Skeletal muscle cell (primary cell): ENCODE results near the gene WRAP73.

Experiments used
- DNase-seq: peaks from one replicate; pipeline ENCODE4 v3.0.0-alpha.2; 2010; ENCODE audit warnings: low read depth
- H3K4me3 ChIP-seq: 2 replicates; pipeline ENCODE4 v1.5.1; 2011; ENCODE audit warnings: low read depth, mild to moderate bottlenecking, control low read depth, low read length, moderate library complexity

WRAP73 gene

GRCh38 chr1:3604468-3604974 lies 45.4 kb downstream of the WRAP73 start:
- H3K4me3 ChIP-seq: no peak overlapping the region
- no peak for DNase-seq

DNA sequence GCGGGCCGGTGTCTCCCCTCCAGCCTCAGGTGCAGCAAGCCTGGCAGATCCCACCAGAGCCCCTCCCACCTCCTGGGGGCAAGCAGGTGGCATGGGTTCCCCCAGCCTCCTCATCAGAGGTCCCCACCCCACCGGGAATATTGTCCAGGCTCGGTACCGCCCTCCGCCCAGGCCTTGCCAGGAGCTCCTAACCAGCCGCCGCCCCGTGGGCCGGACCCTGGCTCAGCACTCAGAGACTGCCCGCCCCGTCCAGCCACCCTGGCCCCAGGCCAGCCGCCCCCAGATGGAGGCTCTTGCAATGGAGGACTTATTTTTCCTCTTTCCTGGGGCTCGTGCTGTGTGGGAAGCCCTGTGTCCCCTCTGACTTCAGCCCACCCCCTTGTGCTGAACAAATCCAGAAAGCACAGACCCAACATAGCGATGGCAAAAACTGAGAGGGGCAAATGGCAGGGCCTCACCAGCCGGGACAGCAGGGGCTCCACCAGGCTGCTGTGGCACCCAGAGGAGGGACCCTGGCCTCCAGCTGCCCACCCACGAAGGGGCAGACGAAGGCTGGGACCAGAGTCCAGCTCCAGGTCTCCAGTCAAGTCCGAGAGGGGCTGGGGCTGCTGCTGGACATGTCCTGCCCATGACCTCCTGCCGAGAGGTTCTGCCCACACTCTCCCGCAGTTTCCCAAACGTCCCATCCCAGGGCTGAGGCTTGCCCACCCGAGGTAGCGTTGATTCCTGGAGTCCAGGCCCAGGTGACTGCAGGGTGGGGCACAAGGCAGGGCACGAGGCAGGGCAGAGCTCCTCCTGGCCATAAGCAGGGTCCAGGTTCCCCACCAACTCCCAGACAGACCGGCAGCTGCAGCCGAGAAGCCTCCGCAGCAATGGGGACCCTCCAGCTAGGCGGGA lies 46.1 kb downstream of the WRAP73 start:
- no peak for DNase-seq
- H3K4me3 ChIP-seq: no peak overlapping the region

- no peak overlapping the region for H3K4me3 ChIP-seq
- DNase-seq: no peak
Measured at GRCh38 chr1:3603156-3603555, 46.7 kb downstream of the WRAP73 start.

GRCh38 chr1:3602375-3602774 lies 47.5 kb downstream of the WRAP73 start:
- no peak for DNase-seq
- no peak overlapping the region for H3K4me3 ChIP-seq

DNA sequence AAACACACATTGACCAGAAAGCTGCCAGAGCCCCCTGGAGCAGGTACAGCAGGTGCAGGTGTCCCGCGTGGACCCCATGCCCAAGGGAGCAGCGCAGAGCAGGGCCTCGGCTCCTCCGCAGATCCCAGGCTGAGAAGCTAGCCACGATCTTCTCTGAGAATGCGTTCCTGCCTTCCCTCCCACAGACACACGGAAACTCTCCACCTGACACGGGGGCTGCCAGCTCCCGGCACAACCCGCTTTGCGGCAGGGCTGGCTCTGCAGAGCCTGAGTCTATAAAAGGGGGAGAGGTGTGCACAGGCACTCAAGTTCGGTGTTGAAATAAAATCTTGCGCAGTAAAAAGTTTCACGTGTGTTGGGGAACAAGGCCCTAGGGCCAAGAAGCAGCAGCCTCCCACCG lies 48.2 kb downstream of the WRAP73 start:
- H3K4me3 ChIP-seq: no peak overlapping the region
- DNase-seq: no peak

- no peak for DNase-seq
- H3K4me3 ChIP-seq: no peak overlapping the region
Measured at GRCh38 chr1:3600354-3600753, 49.5 kb downstream of the WRAP73 start.

DNA sequence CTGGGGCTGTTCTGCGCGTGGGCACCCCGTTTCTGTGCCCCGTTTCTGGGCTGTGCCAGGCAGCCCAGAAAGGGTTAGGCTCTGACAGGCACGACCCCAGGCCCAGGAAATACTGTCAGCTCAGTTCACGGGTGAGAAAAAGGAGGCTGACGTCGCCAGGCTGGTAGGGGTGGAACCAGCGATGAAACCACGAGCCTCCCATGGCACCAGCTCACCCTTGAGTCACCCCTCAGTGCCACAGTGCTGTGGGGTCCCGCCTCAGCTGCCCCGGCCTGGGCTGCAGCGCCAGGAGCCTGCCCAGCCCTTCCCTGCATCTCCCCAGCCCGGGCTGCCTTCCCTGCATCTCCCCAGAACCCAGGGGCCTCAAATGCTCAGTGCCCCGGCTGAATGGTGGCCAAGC lies 50.1 kb downstream of the WRAP73 start:
- no peak for DNase-seq
- H3K4me3 ChIP-seq: no peak overlapping the region

- H3K4me3 ChIP-seq: no peak overlapping the region
- DNase-seq: no peak
Measured at GRCh38 chr1:3599286-3599811, 50.6 kb downstream of the WRAP73 start.

DNA sequence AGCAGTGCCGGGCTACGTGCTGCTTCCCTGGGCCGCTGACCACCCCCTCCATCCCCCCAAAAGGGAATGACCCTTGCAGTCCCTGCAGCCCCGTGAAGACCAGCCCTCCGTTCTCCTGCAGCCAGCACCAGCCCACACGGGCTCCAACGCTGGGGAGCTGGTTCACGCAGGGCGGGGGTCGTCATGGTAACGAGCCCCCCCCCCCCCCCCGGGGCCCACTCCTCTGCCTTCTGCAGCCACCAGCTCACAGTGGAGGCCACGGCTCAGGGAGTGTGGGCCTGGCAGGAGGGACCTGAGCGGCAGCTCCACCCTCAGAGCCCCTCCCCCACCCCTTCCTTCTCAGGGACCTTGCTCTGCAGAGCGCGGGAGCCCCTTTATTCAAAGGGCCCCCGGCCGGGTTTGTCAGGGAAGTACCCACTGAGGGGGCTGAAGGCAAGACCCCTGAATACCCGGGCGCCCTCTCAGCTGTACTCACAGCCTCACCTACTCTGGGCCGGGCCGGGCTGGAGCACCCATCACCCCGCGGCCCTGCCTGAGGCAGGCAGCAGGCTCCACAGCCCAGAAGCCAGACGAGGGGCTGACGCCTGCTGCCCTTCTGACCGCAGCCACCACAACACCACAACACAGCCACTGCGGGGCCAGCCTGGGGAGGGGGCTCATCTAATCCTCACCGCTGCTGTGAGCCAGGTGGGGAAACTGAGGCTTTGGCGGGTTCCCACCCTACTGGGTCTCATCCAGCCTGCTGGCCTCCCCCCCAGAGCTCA lies 51.2 kb downstream of the WRAP73 start:
- no peak overlapping the region for H3K4me3 ChIP-seq
- DNase-seq: no peak

GRCh38 chr1:3598051-3598491 lies 51.8 kb downstream of the WRAP73 start:
- H3K4me3 ChIP-seq: no peak overlapping the region
- no peak for DNase-seq

GRCh38 chr1:3597599-3597964 lies 52.3 kb downstream of the WRAP73 start:
- no peak for DNase-seq
- no peak overlapping the region for H3K4me3 ChIP-seq

- no peak overlapping the region for H3K4me3 ChIP-seq
- DNase-seq: no peak
Measured at GRCh38 chr1:3596663-3597598, 53.0 kb downstream of the WRAP73 start.

DNA sequence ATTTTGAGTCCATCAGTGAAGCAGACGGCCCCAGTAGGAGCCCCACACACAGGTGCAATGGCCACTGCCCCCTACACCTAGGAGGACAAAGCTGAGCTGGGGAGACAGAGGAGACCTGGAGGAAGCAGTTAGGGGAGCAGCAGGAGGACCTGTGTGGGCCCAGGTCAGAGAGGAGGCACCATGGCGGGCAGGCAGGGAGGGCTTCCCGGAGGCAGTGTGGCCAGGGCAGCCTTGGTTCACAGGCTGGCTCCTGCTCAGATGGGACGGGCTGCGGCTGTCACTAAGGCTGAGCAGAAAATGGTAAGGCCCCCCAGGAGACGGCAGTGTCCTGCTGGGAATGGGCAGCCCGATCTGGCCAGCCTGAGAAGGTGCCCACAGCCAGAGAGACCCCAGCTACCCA lies 54.0 kb downstream of the WRAP73 start:
- DNase-seq: no peak
- no peak overlapping the region for H3K4me3 ChIP-seq

- no peak overlapping the region for H3K4me3 ChIP-seq
- no peak for DNase-seq
Measured at GRCh38 chr1:3594706-3595377, 55.1 kb downstream of the WRAP73 start.

- no peak overlapping the region for H3K4me3 ChIP-seq
- DNase-seq: no peak
Measured at GRCh38 chr1:3593745-3594144, 56.2 kb downstream of the WRAP73 start.

GRCh38 chr1:3593334-3593733 lies 56.6 kb downstream of the WRAP73 start:
- no peak overlapping the region for H3K4me3 ChIP-seq
- DNase-seq: no peak

- H3K4me3 ChIP-seq: no peak overlapping the region
- DNase-seq: no peak
Measured at GRCh38 chr1:3590951-3591865, 58.7 kb downstream of the WRAP73 start.
